Neural progenitor cell (in vitro differentiated cells): ENCODE results near the gene DNAI2.

ENCODE experiments used
- EZH2 ChIP-seq: fragments of 200-600 bp; sonication (generic); IDR thresholded peaks from 2 replicates; pipeline ENCODE4 v1.6.1; 2017; ENCODE audit warnings: antibody characterized with exemption, mild to moderate bottlenecking, moderate library complexity
- TF ChIP-seq, protein P1 (sequence below): fragments of 200-600 bp; sonication (generic); IDR thresholded peaks from 2 replicates; pipeline ENCODE4 v1.5.1; 2017; ENCODE audit warnings: antibody characterized with exemption, mild to moderate bottlenecking

DNA sequence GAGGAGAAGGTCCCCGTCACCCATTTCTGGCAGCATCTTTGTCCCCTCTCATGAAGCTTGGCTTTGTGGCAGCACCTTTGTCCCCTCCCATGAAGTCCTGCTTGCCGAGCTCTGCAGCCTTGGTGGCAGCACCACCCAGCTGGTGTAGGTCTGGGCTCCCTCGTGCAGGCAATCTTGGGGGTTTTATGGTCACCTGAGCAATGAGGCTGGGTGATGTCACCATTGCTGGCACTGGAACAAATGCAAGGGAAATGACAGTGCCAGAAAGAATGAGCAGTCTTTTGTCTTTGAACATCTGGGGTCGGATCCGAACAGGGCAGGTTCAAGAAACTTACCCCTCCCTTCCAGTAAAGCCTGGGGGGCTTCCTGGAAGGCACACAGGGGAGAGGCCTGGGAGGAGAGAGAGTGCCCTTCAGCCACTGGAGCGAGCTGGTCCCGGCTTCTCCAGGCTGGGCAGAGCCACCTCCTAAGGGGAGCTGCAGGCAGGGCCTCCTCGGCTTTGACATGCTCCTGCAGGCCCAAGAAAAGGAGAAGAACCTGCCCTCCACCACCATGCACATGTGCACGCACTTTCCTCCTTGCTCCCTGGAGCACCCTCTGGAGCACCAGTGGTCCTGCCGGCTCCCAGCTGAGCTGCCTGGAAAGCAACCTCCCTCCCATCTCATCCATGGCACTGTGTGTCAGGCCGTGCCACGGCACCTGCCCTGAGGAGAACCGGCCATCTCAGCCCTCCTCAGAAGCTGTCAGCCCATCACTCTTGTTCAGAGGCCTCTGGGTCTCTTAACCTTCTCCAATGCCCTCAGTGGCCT, 71.6 kb downstream of the DNAI2 start:
- TF ChIP-seq, protein P1, sequence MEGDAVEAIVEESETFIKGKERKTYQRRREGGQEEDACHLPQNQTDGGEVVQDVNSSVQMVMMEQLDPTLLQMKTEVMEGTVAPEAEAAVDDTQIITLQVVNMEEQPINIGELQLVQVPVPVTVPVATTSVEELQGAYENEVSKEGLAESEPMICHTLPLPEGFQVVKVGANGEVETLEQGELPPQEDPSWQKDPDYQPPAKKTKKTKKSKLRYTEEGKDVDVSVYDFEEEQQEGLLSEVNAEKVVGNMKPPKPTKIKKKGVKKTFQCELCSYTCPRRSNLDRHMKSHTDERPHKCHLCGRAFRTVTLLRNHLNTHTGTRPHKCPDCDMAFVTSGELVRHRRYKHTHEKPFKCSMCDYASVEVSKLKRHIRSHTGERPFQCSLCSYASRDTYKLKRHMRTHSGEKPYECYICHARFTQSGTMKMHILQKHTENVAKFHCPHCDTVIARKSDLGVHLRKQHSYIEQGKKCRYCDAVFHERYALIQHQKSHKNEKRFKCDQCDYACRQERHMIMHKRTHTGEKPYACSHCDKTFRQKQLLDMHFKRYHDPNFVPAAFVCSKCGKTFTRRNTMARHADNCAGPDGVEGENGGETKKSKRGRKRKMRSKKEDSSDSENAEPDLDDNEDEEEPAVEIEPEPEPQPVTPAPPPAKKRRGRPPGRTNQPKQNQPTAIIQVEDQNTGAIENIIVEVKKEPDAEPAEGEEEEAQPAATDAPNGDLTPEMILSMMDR = no peak
- TF ChIP-seq EZH2 = no peak
